Measurements from ENCODE around the gene DDN. TPM values are rescaled to one million over a fixed set of nuclear protein-coding genes. Genes with fewer than 3 reads are reported as not detected.

The DDN gene
- total RNA-seq, 2 donors from 2014 or later, result 0.17 to 0.21 TPM

DNA sequence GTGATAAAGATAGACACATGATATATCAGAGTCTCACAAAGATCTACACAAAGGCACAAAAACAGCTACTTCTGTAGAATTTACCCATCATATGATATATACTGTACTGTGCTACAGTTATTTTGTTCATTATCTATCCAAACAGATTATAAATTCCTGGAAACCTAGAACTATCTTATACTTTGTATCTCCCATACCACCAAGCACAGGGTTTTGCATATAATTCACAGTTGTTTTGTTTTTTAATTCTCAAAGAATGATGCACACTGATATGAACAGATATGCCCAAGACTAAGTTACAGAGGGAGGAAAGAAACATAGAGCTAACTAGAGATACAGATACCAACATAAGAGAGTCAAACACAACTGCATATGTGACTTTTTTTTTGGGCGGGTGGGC is 16.0 kb upstream of the DDN start:
- Histone ChIP-seq H3K4me3 (no peak overlapping the region), H3K4me1 (peaks cover 5% of the 10 kb centered on the region), H3K27ac (no peak overlapping the region), H3K9ac (ENCODE audit: low read depth in 2 of 2, low read length in 2 of 2) (no peak overlapping the region), H3K27me3 (no peaks in the 10 kb centered on the region), H3K9me3 (no peaks in the 10 kb centered on the region), H3K36me3 (no peaks in the 10 kb centered on the region)
- no peak for DNase-seq
- TF ChIP-seq, protein P1, sequence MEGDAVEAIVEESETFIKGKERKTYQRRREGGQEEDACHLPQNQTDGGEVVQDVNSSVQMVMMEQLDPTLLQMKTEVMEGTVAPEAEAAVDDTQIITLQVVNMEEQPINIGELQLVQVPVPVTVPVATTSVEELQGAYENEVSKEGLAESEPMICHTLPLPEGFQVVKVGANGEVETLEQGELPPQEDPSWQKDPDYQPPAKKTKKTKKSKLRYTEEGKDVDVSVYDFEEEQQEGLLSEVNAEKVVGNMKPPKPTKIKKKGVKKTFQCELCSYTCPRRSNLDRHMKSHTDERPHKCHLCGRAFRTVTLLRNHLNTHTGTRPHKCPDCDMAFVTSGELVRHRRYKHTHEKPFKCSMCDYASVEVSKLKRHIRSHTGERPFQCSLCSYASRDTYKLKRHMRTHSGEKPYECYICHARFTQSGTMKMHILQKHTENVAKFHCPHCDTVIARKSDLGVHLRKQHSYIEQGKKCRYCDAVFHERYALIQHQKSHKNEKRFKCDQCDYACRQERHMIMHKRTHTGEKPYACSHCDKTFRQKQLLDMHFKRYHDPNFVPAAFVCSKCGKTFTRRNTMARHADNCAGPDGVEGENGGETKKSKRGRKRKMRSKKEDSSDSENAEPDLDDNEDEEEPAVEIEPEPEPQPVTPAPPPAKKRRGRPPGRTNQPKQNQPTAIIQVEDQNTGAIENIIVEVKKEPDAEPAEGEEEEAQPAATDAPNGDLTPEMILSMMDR (IDR thresholded peaks at IDR 0.05), result no peak
- intact Hi-C loops (cut with DNase I), result no loop called here

DNA sequence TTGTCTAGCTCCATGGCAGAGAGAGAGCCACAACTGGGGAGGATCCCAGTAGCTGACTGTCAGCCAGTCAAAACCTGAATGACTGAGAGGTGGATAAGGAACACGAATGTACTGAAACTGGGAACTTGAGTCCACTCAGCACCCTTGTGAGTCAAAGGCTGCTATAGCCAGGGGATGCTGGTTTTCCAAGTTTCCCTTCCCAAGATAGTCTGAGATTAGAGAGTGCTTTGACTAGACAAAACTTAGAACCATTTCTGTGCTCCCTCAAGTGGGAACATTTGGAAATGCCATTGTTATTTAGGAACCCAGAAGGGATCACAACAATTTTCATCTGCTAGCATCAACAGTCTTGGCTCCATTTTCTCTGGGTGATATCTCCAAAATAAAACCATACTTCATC is 15.4 kb upstream of the DDN start:
- Histone ChIP-seq H3K4me3 (no peak overlapping the region), H3K4me1 (peaks cover 5% of the 10 kb centered on the region), H3K27me3 (no peaks in the 10 kb centered on the region), H3K27ac (no peak overlapping the region), H3K9ac (ENCODE audit: low read depth in 2 of 2, low read length in 2 of 2) (no peak overlapping the region), H3K9me3 (no peaks in the 10 kb centered on the region), H3K36me3 (no peaks in the 10 kb centered on the region)
- TF ChIP-seq, protein P1 (IDR thresholded peaks at IDR 0.05), result no peak
- intact Hi-C loops (cut with DNase I), result no loop called here
- no peak for DNase-seq

DNA sequence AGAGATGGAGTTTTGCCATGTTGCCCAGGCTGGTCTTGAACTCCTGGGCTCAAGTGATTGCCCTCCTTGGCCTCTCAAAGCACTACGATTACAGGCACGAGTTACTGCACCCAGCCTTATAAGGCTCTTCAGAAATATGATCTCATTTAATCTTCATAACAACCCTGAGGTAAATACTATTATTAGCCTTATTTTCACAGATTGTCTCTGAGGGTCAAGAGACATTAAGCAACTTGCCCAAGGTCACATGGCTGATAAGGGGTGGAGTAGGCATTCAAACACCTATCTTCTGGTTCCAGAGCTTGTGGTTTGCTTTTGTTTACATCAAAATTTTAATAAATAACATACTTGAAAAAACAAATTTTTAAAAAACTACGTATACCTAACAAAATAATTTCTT is 14.3 kb upstream of the DDN start:
- Histone ChIP-seq H3K9me3 (no peaks in the 10 kb centered on the region), H3K36me3 (no peaks in the 10 kb centered on the region), H3K27ac (no peak overlapping the region), H3K4me3 (no peak overlapping the region), H3K9ac (ENCODE audit: low read depth in 2 of 2, low read length in 2 of 2) (no peak overlapping the region), H3K27me3 (no peaks in the 10 kb centered on the region), H3K4me1 (peaks cover 5% of the 10 kb centered on the region)
- TF ChIP-seq, protein P1 (IDR thresholded peaks at IDR 0.05), result no peak
- no peak for DNase-seq
- intact Hi-C loops (cut with DNase I), result no loop called here

GRCh38 chr12:49012739-49013138 is 13.6 kb upstream of the DDN start:
- H3K4me3 ChIP-seq, result no peak overlapping the region
- peak overlapping the region in 1 of 2 donors; percentile 12 for H3K9ac ChIP-seq (ENCODE audit: low read depth in 2 of 2, low read length in 2 of 2)
- no peaks in the 10 kb centered on the region for H3K9me3 ChIP-seq
- TF ChIP-seq, protein P1 (IDR thresholded peaks at IDR 0.05), result no peak
- no peaks in the 10 kb centered on the region for H3K27me3 ChIP-seq
- H3K4me1 ChIP-seq, result peaks cover 4% of the 10 kb centered on the region
- H3K27ac ChIP-seq, result no peak overlapping the region
- DNase-seq, result no peak
- H3K36me3 ChIP-seq, result no peaks in the 10 kb centered on the region
- intact Hi-C loops (cut with DNase I), result no loop called here

- no peaks in the 10 kb centered on the region for H3K27me3 ChIP-seq
- H3K36me3 ChIP-seq, result no peaks in the 10 kb centered on the region
- no peaks in the 10 kb centered on the region for H3K9me3 ChIP-seq
- intact Hi-C loops (cut with DNase I), result no loop called here
- TF ChIP-seq, protein P1 (IDR thresholded peaks at IDR 0.05), result no peak
- no peak overlapping the region for H3K27ac ChIP-seq
- H3K4me1 ChIP-seq, result no peaks in the 10 kb centered on the region
- no peak overlapping the region for H3K9ac ChIP-seq (ENCODE audit: low read depth in 2 of 2, low read length in 2 of 2)
- DNase-seq, result no peak
- H3K4me3 ChIP-seq, result no peak overlapping the region
These were observed 11.0 kb upstream of the DDN start for GRCh38 chr12:49010092-49010668.
